Panc1 (cell line): ENCODE results near the gene AFF3. TPM values are rescaled to one million over a fixed set of nuclear protein-coding genes. Genes with fewer than 3 reads are reported as not detected.

Experiments used
- ATAC-seq: fragments of 200-7000 bp; cut with Tn5 transposase; 2 replicates; pipeline ENCODE4 v1.9.1; 2020; ENCODE audit warnings: mild to moderate bottlenecking, moderate library complexity
- BruUV-seq: library from RNA; stranded (reverse); fragments of 400-500 nt; replicated peaks from 2 replicates; lab custom pipeline; 2021; lab: Mats Ljungman, UMichigan
- CTCF ChIA-PET: fragments of 300-600 bp; sonication (Branson Sonifier 250); formaldehyde crosslinking; loops from one replicate; lab custom pipeline; 2022; ENCODE audit warnings: antibody characterized with exemption; lab: Charles Lee
- POLR2A ChIA-PET: fragments of 300-600 bp; sonication (Branson Sonifier 250); formaldehyde crosslinking; loops from one replicate; lab custom pipeline; 2022; ENCODE audit warnings: antibody characterized with exemption; lab: Charles Lee
- DNase-seq: peaks from one replicate; pipeline ENCODE4 v3.0.0-alpha.2; 2010; ENCODE audit warnings: low read depth, low spot score
- H3K27ac ChIP-seq: 2 replicates; pipeline ENCODE4 v1.5.1; 2011; ENCODE audit warnings: mild to moderate bottlenecking, low read length, inconsistent platforms
- H3K27me3 ChIP-seq: fragments of 200-500 bp; sonication (Bioruptor generic); 2 replicates; pipeline ENCODE4 v1.6.0; 2014; ENCODE audit warnings: low read length, inconsistent platforms; ENCODE audit not compliant: control insufficient read depth, insufficient read depth
- H3K36me3 ChIP-seq: fragments of 200-500 bp; sonication (Bioruptor generic); 2 replicates; pipeline ENCODE4 v1.5.1; 2014; ENCODE audit warnings: inconsistent platforms, mild to moderate bottlenecking, low read length, moderate library complexity; ENCODE audit not compliant: control insufficient read depth, insufficient read depth
- H3K4me1 ChIP-seq: 2 replicates; pipeline ENCODE4 v1.5.1; 2011; ENCODE audit warnings: inconsistent platforms, mild to moderate bottlenecking, low read length, moderate library complexity; ENCODE audit not compliant: control insufficient read depth, insufficient read depth
- H3K4me3 ChIP-seq, 2 experiments: 2 replicates each; pipeline ENCODE4 v1.5.1; 2011 to 2012; ENCODE audit warnings: low read depth in 2 of 2, low read length in 2 of 2, mild to moderate bottlenecking in 2 of 2, inconsistent platforms in 1 of 2, moderate library complexity in 1 of 2
- H3K9me3 ChIP-seq: fragments of 200-500 bp; sonication (Bioruptor generic); 2 replicates; pipeline ENCODE4 v1.5.1; 2014; ENCODE audit warnings: low read depth, mild to moderate bottlenecking, inconsistent platforms, low read length, moderate library complexity; ENCODE audit not compliant: control insufficient read depth, insufficient read depth
- CTCF ChIP-seq: fragments of 450-650 bp; IDR thresholded peaks from 2 replicates; pipeline ENCODE4 v1.5.1; 2017; ENCODE audit warnings: mild to moderate bottlenecking
- POLR2AphosphoS5 ChIP-seq: IDR thresholded peaks from 2 replicates; pipeline ENCODE4 v1.6.1; 2012; ENCODE audit warnings: mild to moderate bottlenecking, low read depth, low read length, moderate library complexity
- REST ChIP-seq, 2 experiments: IDR thresholded peaks; 2 replicates each; pipeline ENCODE4 v1.6.1; 2011 to 2012; ENCODE audit warnings: low read depth in 2 of 2, control low read depth in 1 of 2, low read length in 1 of 2, mild to moderate bottlenecking in 1 of 2, moderate library complexity in 1 of 2; ENCODE audit not compliant: insufficient read depth in 1 of 2
- SIN3A ChIP-seq: IDR thresholded peaks from 2 replicates; pipeline ENCODE4 v1.6.1; 2012; ENCODE audit warnings: low read depth, mild to moderate bottlenecking, low read length, moderate library complexity, borderline replicate concordance; ENCODE audit not compliant: insufficient read depth
- TCF7L2 ChIP-seq: IDR thresholded peaks from 2 replicates; pipeline ENCODE4 v1.6.1; 2011; ENCODE audit warnings: mild to moderate bottlenecking, low read depth, low read length, inconsistent platforms
- in situ Hi-C: cut with HindIII; loops from 2 replicates; pipeline ENCODE4 v1.10.0; 2016; ENCODE audit warnings: low sequenced_read_pairs, low pct_unique_long_range_greater_than_20kb
- intact Hi-C: fragments of 100-400 bp; cut with micrococcal nuclease; formaldehyde crosslinking; loops from one replicate; pipeline ENCODE4 v1.10.0; 2022; ENCODE audit not compliant: unreplicated experiment
- total RNA-seq: library from RNA; stranded (reverse); gene quantifications from one replicate; pipeline ENCODE4 v1.2.1, GENCODE V29; 2021; ENCODE audit not compliant: unreplicated experiment

The AFF3 gene
- total RNA-seq, 1 experiment from 2014 or later = 2.2 TPM

GRCh38 chr2:99719102-99719501, 423.3 kb downstream of the AFF3 start:
- TF ChIP-seq TCF7L2 (no peak), POLR2AphosphoS5 (no peak), SIN3A (no peak), REST (IDR thresholded peaks at IDR 0.05; ENCODE audit: insufficient read depth in 1 of 2, low read depth in 2 of 2, low read length in 1 of 2) (no peak), CTCF (no peak)
- ATAC-seq = no peak
- CTCF ChIA-PET = no interaction called here
- DNase-seq = no peak
- H3K36me3 ChIP-seq = no peaks in the 10 kb centered on the region
- intact Hi-C loops (no loop called here), in situ Hi-C loops (no loop called here)
- no peak overlapping the region for H3K4me3 ChIP-seq
- POLR2A ChIA-PET = no interaction called here
- no peak overlapping the region for H3K27ac ChIP-seq
- BruUV-seq = no TSS peak
- H3K9me3 ChIP-seq = 0 out of 2 replicates have a peak, but pooled peaks cover 7% of the 10 kb centered on the region
- no peaks in the 10 kb centered on the region for H3K4me1 ChIP-seq
- H3K27me3 ChIP-seq = no peaks in the 10 kb centered on the region; the same call in 1 of the 2 replicates

- ATAC-seq = no peak
- POLR2A ChIA-PET = no interaction called here
- Histone ChIP-seq H3K4me1 (no peaks in the 10 kb centered on the region), H3K9me3 (no peaks in the 10 kb centered on the region), H3K27ac (no peak overlapping the region), H3K4me3 (no peak overlapping the region), H3K36me3 (no peaks in the 10 kb centered on the region), H3K27me3 (no peaks in the 10 kb centered on the region; the same call in 1 of the 2 replicates)
- DNase-seq = no peak
- no TSS peak for BruUV-seq
- CTCF ChIA-PET = no interaction called here
- TF ChIP-seq CTCF = no peak
- no peak for TF ChIP-seq TCF7L2
- TF ChIP-seq SIN3A = no peak
- TF ChIP-seq POLR2AphosphoS5 = no peak
- TF ChIP-seq REST (IDR thresholded peaks at IDR 0.05; ENCODE audit: insufficient read depth in 1 of 2, low read depth in 2 of 2, low read length in 1 of 2) = no peak
- in situ Hi-C loops (no loop called here), intact Hi-C loops (no loop called here)
Measured at GRCh38 chr2:99715956-99716355, 426.4 kb downstream of the AFF3 start.
